ENCODE data around the gene BCL11A. TPM values are rescaled to one million over a fixed set of nuclear protein-coding genes. Genes with fewer than 3 reads are reported as not detected.

The BCL11A gene
- total RNA-seq, 1 experiment from 2014 or later: 0.33 TPM

DNA sequence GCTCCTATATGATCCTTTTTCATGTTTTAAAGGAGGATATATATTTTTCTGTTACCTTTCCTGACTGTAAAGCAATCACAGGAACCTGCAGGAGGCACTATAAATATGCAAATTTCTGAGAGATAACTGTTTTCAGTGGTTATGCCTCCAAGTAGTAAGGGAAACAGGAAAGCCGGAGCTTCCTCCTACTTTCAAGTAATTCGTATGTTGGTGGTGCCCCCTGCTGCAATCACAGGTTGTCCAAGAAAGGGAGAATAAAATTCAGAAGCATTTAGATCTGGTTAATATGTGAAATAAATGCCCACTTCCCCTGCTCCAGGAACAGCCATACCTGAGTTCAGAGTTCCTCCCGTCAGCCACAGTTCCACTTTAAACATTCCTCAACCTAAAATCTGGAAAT is 12.0 kb upstream of the BCL11A start:
- Histone ChIP-seq H3K27ac (ENCODE audit: low read length) (no peak overlapping the region), H3K9me3 (ENCODE audit: control insufficient read depth, insufficient read depth, low read depth, low read length) (no peaks in the 10 kb centered on the region), H3K36me3 (ENCODE audit: control insufficient read depth, insufficient read depth, low read length) (no peaks in the 10 kb centered on the region), H3K4me1 (ENCODE audit: control insufficient read depth, insufficient read depth, low read length) (peaks cover 7% of the 10 kb centered on the region; the same call in 1 of the 2 replicates), H3K27me3 (ENCODE audit: control insufficient read depth, insufficient read depth, low read length) (peaks cover 58% of the 10 kb centered on the region), H3K4me3 (ENCODE audit: low read depth in 2 of 2, low read length in 2 of 2) (no peak overlapping the region)
- ChIA-PET CTCF (interaction anchor here (0.8 kb wide), 1 partner anchor 17 kb away, joined by 6 read pairs; no protein-coding TSS in a partner anchor), POLR2A (interaction anchor here (0.6 kb wide), 1 partner anchor 15 kb away, joined by 3 read pairs; no protein-coding TSS in a partner anchor)
- in situ Hi-C loops (cut with HindIII; ENCODE audit: low pct_unique_long_range_greater_than_20kb, low sequenced_read_pairs): no loop called here
- DNase-seq (ENCODE audit: low read depth, low spot score): no peak
- ATAC-seq: no peak
- TF ChIP-seq, protein P1, sequence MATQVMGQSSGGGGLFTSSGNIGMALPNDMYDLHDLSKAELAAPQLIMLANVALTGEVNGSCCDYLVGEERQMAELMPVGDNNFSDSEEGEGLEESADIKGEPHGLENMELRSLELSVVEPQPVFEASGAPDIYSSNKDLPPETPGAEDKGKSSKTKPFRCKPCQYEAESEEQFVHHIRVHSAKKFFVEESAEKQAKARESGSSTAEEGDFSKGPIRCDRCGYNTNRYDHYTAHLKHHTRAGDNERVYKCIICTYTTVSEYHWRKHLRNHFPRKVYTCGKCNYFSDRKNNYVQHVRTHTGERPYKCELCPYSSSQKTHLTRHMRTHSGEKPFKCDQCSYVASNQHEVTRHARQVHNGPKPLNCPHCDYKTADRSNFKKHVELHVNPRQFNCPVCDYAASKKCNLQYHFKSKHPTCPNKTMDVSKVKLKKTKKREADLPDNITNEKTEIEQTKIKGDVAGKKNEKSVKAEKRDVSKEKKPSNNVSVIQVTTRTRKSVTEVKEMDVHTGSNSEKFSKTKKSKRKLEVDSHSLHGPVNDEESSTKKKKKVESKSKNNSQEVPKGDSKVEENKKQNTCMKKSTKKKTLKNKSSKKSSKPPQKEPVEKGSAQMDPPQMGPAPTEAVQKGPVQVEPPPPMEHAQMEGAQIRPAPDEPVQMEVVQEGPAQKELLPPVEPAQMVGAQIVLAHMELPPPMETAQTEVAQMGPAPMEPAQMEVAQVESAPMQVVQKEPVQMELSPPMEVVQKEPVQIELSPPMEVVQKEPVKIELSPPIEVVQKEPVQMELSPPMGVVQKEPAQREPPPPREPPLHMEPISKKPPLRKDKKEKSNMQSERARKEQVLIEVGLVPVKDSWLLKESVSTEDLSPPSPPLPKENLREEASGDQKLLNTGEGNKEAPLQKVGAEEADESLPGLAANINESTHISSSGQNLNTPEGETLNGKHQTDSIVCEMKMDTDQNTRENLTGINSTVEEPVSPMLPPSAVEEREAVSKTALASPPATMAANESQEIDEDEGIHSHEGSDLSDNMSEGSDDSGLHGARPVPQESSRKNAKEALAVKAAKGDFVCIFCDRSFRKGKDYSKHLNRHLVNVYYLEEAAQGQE (IDR thresholded peaks at IDR 0.05; ENCODE audit: insufficient read depth in 1 of 2, low read depth in 2 of 2, low read length in 1 of 2): no peak
- TF ChIP-seq SIN3A (IDR thresholded peaks at IDR 0.05; ENCODE audit: borderline replicate concordance, insufficient read depth, low read depth, low read length): no peak
- TF ChIP-seq, protein P2, sequence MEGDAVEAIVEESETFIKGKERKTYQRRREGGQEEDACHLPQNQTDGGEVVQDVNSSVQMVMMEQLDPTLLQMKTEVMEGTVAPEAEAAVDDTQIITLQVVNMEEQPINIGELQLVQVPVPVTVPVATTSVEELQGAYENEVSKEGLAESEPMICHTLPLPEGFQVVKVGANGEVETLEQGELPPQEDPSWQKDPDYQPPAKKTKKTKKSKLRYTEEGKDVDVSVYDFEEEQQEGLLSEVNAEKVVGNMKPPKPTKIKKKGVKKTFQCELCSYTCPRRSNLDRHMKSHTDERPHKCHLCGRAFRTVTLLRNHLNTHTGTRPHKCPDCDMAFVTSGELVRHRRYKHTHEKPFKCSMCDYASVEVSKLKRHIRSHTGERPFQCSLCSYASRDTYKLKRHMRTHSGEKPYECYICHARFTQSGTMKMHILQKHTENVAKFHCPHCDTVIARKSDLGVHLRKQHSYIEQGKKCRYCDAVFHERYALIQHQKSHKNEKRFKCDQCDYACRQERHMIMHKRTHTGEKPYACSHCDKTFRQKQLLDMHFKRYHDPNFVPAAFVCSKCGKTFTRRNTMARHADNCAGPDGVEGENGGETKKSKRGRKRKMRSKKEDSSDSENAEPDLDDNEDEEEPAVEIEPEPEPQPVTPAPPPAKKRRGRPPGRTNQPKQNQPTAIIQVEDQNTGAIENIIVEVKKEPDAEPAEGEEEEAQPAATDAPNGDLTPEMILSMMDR (IDR thresholded peaks at IDR 0.05): peak; percentile 37; the same call in 1 of the 2 replicates
- BruUV-seq (replicated peaks): no TSS peak
- intact Hi-C loops (cut with micrococcal nuclease; ENCODE audit: unreplicated experiment): loop anchor here (10.0 kb wide), 1 partner anchor 109 kb away; no protein-coding TSS in a partner anchor

DNA sequence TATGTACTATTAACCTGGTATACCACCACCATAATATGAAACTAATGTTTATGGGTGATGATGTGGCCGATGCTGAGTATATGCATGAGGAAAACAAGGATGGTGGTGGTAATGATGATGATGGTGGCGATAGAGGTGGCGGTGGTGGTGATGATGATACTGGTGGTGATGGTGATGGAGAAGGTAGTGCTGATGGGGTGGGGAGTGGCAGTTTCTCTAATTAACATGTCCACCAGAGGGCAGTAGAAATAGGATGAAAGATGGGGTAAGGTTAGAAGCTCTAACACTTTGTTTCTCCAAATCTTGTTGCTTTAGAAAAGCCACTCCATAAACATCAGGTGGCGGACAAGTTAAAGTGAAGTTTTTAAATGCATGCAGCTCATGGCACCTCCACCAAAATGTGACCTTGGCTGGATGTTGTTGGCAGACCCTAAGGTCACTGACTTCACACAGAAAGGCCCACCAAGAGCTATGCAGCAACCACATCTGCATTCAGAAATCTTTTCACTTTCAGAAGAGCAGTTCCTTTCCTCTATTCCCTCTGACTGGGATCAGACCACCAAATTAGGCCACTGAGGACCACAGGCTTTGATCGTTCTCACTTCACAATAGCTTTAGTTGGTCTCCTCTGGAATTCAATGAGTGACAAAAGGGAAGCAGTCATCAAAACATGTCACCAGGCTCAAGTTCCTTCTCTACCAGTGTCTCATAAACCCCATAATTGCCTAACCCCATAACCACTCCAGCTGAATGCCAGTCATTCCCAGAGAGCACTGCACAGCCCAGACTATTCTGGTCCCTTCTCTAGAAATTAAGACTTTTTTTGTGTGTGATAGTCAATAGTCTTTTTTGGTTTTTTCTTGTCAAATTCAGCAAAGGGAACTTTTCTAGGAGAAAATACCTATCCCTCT is 7.5 kb upstream of the BCL11A start:
- POLR2A ChIA-PET: no interaction called here
- DNase-seq (ENCODE audit: low read depth, low spot score): no peak
- peak; percentile 89 for ATAC-seq
- CTCF ChIA-PET: interaction anchor here (0.6 to 1.0 kb wide), 2 partner anchors 9 to 94 kb away, joined by 3 read pairs; no protein-coding TSS in a partner anchor
- in situ Hi-C loops (cut with HindIII; ENCODE audit: low pct_unique_long_range_greater_than_20kb, low sequenced_read_pairs) (no loop called here), intact Hi-C loops (cut with micrococcal nuclease; ENCODE audit: unreplicated experiment) (loop anchor here (10.0 kb wide), 1 partner anchor 114 kb away; no protein-coding TSS in a partner anchor)
- H3K4me1 ChIP-seq (ENCODE audit: control insufficient read depth, insufficient read depth, low read length): peaks cover 6% of the 10 kb centered on the region; the same call in 1 of the 2 replicates
- no peak overlapping the region for H3K4me3 ChIP-seq (ENCODE audit: low read depth in 2 of 2, low read length in 2 of 2)
- no TSS peak for BruUV-seq (replicated peaks)
- H3K27me3 ChIP-seq (ENCODE audit: control insufficient read depth, insufficient read depth, low read length): peaks cover 59% of the 10 kb centered on the region
- no peak overlapping the region for H3K27ac ChIP-seq (ENCODE audit: low read length)
- H3K9me3 ChIP-seq (ENCODE audit: control insufficient read depth, insufficient read depth, low read depth, low read length): no peaks in the 10 kb centered on the region
- TF ChIP-seq, protein P2 (IDR thresholded peaks at IDR 0.05): peak; percentile 79
- TF ChIP-seq, protein P1 (IDR thresholded peaks at IDR 0.05; ENCODE audit: insufficient read depth in 1 of 2, low read depth in 2 of 2, low read length in 1 of 2): no peak
- H3K36me3 ChIP-seq (ENCODE audit: control insufficient read depth, insufficient read depth, low read length): no peaks in the 10 kb centered on the region
